Stimulated activated CD8-positive, alpha-beta memory T cell treated with anti-CD3 and anti-CD28 coated beads, Interleukin-2, amount 100 ng/mL, for 1 hour (primary cell): ENCODE results near the gene AFMID.
"Not testable (repeated sequence)": the region's sequence is repeated elsewhere in the genome, so short reads cannot be mapped to it uniquely, and the experiment has no call there.

ENCODE experiments used
- DNase-seq, 2 donors: peaks; one replicate each; pipeline ENCODE4 v3.0.0-alpha.2; 2020; ENCODE audit warnings: low read depth in 2 of 2

Gene AFMID

DNA sequence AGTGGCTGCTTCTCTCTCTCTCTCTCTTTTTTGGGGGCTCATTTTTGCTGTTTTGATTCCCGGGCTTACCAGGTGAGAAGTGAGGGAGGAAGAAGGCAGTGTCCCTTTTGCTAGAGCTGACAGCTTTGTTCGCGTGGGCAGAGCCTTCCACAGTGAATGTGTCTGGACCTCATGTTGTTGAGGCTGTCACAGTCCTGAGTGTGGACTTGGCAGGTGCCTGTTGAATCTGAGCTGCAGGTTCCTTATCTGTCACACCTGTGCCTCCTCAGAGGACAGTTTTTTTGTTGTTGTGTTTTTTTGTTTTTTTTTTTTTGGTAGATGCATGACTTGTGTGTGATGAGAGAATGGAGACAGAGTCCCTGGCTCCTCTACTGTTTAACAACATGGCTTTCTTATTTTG lies 36.6 kb downstream of the AFMID start:
- DNase-seq: no peak

DNA sequence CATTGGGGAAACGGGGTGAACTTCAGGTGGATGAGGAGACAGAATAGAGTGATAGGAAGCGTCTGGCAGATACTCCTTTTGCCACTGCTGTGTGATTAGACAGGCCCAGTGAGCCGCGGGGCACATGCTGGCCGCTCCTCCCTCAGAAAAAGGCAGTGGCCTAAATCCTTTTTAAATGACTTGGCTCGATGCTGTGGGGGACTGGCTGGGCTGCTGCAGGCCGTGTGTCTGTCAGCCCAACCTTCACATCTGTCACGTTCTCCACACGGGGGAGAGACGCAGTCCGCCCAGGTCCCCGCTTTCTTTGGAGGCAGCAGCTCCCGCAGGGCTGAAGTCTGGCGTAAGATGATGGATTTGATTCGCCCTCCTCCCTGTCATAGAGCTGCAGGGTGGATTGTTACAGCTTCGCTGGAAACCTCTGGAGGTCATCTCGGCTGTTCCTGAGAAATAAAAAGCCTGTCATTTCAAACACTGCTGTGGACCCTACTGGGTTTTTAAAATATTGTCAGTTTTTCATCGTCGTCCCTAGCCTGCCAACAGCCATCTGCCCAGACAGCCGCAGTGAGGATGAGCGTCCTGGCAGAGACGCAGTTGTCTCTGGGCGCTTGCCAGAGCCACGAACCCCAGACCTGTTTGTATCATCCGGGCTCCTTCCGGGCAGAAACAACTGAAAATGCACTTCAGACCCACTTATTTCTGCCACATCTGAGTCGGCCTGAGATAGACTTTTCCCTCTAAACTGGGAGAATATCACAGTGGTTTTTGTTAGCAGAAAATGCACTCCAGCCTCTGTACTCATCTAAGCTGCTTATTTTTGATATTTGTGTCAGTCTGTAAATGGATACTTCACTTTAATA lies 37.3 kb downstream of the AFMID start:
- no peak for DNase-seq

DNA sequence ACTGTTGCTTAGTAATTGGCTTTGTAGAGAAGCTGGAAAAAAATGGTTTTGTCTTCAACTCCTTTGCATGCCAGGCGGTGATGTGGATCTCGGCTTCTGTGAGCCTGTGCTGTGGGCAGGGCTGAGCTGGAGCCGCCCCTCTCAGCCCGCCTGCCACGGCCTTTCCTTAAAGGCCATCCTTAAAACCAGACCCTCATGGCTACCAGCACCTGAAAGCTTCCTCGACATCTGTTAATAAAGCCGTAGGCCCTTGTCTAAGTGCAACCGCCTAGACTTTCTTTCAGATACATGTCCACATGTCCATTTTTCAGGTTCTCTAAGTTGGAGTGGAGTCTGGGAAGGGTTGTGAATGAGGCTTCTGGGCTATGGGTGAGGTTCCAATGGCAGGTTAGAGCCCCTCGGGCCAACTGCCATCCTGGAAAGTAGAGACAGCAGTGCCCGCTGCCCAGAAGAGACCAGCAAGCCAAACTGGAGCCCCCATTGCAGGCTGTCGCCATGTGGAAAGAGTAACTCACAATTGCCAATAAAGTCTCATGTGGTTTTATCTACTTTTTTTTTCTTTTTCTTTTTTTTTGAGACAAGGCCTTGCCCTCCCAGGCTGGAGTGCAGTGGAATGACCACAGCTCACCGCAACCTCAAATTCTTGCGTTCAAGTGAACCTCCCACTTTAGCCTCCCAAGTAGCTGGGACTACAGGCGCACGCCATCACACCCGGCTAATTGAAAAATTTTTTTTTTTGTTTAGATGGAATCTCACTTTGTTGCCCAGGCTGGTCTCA lies 38.1 kb downstream of the AFMID start:
- no peak for DNase-seq

DNA sequence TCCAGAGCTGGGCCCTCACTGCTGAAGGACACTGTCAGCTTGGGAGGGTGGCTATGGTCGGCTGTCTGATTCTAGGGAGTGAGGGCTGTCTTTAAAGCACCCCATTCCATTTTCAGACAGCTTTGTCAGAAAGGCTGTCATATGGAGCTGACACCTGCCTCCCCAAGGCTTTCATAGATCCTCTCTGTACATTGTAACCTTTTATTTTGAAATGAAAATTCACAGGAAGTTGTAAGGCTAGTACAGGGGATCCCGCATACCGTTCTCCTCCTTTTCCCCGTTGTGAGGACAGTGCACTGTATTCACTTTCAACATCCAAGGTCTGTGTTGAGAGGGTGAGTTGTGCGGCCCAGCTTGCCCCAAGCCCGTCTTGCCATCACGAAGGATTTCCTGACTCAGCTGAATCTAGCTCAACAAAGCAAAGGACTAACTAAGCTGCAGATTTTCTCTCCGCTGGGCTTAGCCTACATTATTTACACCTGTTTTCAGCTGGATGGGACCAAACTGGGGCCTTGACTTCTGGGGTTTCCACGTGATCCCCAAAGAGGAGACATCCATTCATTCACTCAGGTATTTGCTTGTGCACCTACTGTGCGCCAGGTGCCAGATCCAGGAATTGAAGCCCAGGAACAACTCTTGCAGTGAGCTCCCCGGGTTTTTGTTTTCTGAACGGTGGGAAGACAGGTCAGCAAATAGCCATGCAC lies 39.0 kb downstream of the AFMID start:
- no peak for DNase-seq

DNA sequence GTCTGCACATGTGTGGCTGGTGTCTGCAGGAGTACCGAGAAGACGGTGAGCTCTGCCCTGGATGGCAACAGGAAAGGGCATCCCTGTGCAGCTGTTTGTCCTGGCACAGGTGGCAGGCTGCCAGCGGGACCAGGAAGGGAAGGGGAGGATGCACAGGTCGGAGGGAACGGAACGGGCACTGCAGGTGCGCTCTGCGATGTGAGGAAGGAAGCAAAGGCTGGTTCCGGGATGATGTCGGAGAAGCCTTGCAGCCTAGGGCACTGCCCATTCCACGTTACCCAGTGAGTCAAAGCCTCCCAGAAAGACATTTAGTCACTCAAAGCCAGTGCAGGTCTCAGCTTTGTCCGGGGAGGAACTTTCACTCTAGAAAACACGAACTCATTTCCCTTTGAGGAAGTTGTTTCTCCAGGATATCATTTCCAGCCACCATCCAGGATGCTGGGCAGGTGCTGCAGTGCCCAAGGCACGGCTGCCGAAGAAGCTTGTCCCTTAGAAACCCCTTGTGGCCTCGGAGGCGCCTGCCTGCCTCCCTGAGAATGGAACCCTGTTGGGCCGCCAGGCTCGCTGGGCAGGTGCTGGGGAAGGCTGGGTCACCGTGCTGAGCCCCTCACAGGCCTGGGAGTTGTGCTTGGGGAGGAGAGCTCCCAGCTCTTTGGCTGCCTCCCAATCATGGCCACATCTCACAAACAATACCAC lies 39.7 kb downstream of the AFMID start:
- DNase-seq: no peak

DNA sequence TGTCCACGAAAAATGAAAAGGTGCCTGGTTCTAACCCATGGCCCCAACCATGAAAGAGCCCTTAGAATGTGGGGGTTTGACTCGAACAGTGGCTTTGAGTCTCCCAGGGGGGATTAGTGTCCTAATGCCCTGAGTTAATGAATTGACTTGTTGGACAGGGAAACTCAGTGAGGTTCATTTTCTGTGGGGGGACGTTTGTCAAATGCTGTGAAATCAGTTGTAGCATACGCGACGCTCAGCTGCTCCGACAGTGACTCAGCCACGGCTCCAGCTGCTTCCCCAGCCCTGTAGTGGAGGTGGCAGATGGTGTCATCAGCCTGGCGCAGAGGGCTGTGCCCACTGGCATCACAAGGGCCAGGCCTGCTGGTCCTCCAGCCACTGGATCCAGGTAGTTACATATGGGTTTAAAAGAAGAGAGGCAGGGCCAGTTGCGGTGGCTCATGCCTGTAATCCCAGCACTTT lies 40.3 kb downstream of the AFMID start:
- DNase-seq: no peak

DNA sequence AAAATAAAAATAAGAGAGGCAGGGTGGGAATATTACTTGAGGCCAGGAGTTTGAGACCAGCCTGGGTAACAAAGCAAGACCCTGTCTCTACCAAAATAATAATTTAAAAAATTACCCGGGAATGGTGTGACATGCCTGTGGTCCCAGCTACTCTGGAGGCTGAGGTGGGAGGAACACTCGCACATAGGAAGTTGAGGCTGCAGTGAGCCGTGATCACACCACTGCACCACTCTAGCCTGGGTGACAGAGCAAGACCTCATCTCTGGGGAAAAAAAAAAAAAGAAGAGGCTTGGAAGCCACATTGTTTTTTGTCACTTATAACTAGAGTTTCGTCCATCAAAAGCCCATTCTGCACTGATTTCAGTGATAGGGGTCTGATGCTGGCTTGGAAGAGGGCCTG lies 41.0 kb downstream of the AFMID start:
- DNase-seq: no peak

DNA sequence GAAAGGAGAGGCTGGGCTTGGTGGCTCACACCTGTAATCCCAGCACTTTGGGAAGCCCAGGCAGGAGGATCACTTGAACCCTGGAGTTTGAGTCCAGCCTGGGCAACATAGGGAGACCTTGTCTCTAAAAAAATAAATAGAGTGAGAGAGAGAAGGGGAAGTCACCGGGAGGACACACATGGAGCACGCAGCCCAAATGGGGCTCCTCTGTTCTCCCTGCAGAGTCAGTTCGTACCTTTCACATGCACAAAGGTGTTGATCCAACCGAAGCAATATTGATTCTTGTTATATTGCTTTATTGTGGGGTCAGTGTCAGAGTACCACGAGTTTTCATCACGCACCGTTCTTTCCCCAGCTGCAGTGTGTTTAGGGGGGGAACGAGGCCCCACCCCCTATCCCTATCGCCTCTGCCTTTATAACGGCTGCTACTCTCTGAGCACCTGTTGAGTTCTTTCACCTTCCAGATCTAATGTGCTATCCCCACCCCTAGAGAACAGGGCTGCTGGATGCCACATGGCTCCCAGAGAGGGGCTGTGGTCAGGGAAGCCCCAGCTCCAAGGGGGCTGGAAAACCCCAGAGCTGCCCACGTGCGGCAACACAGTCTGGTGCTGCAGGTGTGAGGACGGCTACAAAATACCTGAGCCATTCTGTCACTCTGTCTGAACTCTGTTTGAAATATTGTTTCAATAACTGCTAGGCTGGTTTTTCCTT lies 43.2 kb downstream of the AFMID start:
- no peak for DNase-seq

DNA sequence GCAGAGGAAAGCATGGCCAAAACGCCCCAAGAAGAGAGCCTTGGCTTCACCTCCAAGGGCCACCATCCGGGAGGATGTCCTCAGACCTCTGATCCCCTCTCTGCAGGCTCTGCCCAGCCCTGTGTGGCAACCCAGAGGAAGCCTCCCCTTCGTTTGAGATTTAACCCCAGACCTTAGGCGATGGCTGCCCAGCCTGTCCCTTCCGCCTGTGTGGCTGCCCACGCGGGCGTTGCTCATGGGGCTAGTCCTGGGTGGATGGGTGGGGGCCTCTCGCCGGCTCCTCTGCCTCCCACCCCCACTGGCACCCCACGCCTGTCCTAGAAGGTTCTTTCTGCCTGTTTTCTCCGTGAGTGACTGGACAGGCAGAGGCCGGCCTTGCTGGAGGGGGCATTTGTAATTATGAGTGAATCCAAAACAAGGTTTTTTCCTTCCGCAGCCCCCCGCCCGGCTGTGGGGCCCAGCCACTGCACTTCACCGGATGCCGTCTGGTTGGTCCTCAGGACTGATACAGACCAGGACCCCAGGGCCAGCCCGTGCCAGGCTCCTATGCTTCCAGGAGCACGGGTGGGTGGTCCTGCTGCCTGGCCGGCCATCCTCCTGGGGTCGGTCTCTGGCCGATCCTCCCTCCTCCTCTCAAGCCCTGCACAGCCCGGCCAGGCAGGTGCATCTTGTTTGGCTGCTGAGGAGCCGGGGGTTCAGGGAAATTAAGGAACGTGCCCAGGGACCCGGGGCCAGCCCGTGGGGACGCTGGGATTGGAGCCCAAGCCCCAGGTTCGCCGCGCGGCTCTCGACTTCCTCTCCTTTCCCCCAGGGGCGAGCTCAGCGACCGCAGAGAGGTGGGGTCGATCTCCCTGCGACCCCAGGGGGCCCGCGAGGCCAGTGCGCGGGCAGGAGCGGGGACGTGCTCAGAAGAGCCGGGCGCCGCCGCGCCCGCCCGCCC lies 44.1 kb downstream of the AFMID start, which contains the start of gene TMEM235:
Gene TMEM235 (plus strand): TSS at position 636 of the 940 bp plus-strand sequence. CDS start 393 bp downstream, outside the sequence.
- DNase-seq: no peak

DNA sequence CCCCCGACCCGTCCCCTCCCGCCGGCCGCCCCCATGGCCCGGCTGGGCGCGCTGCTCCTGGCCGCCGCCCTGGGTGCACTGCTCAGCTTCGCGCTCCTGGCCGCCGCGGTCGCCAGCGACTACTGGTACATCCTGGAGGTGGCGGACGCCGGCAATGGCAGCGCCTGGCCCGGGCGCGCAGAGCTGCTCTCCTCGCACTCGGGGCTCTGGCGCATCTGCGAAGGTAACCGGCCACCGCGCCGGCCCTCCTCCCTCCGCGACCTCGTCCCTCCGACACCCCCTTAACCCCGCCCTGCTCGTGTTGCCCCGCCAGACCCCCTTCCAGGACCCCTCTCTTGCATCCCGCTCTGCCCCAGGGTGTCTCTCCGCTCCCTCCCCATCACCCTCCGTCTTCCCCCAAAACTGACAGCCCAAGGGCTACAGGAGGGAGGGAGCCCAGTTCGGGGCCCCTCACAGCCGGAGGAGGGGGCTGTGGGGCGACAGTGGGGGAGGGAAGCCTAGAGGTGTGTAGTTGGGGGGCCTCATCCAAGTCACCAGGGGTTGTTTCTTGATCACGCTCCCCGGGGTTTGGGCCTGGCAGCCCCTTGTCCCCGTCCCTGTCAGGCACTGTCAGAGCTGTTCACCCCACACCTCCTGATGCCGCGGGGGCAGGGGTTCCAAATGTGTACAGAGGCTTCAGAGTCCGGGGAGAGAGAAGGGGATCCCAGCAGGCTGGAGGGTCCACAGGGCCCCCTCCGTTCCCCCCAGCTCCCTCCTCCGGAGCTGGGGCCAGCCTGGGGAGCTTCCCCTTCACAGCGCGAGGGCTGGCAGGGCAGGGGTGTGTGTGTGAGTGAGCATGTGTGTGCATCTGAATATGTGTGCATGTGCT lies 45.1 kb downstream of the AFMID start:
- no peak for DNase-seq

DNA sequence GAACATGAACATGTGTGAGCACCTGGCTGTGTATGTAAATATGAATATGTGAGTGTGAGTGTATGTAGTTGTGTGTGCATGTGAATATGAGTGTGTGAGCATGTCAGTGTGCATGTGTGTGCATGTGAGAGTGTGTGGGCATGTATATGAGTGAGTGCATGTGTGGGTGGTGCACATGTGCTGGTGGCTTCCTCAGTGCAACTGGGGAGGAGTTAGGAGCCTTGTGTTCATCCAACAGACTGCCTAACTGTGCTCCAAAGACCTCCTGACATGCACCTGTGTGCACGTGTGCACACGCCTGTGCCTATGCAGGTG lies 45.7 kb downstream of the AFMID start:
- DNase-seq: no peak

DNA sequence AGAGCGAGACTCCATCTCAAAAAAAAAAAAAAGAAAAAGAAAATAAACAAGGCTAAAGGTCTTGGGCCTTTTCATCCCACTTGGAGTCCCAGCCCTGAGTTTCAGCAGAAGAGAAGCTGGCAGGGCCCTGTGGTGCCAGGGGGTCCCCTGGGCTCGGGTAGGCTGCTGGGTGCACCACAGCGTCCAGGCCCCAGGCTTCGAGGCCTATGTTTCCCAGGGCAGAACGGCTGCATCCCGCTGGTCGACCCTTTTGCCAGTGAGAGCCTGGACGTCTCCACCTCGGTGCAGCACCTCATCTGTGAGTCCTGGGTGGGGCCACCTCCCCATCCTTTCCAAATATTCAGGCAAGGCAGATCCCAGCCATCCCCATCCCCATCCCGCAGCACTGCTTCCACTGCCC lies 46.5 kb downstream of the AFMID start:
- no peak for DNase-seq

DNA sequence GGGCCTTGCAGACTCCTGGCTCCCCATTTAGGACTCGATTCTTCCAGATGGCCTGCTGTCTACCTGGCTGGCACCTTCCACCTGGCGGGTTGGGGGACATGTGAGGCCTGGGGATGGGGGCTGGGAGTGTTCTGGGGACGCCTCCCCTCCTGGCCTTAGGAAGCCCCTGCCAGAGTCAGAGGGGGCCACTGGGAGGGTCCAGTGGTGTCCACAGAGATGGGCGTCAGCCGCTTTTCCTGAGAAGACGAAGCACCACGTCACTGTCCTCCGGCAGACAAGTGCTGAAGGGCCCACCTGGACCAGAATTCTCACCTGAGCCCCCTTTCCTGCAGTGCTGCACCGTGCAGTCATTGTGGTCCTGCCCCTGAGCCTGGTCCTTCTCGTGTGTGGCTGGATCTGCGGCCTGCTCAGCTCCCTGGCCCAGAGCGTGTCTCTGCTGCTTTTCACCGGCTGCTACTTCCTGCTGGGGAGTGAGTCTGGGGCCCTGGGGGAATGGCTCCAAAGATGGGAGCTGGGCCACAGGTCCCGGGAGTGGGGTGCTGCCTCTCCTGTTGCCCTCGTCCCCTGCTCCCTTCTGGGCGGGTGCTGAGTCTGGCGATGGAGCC lies 47.2 kb downstream of the AFMID start:
- DNase-seq: no peak

DNA sequence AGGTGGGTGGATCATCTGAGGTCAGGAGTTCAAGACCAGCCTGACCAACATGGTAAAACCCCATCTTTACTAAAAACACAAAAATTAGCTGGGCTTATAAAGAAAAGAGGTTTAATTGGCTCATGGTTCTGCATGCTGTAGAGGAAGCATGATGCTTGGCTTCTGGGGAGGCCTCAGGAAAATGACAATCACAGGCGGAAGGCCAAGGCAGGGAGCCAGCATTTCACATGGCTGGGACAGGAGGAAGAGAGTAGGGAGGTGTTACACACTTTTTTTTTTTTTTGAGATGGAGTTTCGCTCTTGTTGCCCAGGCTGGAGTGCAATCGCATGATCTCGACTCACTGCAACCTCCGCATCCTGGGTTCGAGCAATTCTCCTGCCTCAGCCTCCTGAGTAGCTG lies 47.9 kb downstream of the AFMID start:
- DNase-seq: not testable (repeated sequence)

DNA sequence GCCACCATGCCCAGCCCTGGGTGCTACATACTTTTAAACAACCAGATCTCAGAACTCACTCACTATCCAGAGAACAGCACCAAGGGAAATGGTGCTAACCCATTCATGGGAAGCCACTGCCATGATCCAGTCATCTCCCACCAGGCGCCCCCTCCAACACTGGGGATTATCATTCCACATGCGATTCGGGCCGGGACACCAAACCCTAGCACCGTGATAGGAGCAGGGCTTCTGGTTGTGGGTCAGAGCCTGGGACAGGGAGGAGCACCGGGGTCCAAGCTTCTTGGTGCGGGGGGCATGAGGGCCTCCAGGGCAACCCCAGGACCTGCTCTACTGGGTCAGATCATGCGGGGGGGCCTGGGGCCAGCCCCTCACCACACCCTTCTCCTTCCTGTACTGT lies 48.7 kb downstream of the AFMID start:
- no peak for DNase-seq

DNA sequence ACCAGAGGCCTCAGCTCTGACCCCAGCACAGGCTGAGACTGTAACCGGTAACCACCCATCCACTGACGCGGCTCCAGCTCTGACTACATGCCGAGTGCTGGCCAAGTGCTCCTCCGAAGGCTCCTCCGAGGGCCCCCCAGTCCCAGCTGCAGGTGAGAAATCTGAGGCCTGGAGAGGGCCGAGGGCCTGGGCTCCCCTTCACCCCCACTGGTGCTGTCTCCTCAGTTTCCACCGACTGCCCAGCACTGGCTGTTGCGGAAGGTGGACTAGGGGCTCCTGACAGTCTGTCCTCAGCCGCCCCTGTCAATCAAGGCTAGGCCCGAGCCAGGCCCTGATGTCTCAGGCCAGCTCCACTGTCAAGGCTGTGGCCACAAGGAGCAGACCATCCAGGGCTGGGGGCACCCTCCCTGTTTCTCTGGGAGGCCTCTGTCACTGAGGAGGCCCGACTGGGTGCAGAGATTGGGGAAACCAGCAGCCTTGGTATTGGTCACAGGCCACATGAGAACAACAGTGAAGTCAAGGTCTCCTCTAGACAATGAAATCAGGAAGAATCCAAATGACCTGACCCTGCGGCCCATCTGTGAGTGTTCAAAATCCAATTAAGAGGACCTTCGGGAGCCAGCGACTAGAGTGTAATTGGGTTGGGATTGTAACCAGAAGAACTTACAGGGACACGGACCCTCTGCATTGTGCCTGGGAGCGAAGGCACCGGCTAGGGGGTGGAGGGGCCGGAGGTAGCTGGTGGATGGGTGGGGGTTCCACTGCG lies 49.4 kb downstream of the AFMID start:
- no peak for DNase-seq

DNA sequence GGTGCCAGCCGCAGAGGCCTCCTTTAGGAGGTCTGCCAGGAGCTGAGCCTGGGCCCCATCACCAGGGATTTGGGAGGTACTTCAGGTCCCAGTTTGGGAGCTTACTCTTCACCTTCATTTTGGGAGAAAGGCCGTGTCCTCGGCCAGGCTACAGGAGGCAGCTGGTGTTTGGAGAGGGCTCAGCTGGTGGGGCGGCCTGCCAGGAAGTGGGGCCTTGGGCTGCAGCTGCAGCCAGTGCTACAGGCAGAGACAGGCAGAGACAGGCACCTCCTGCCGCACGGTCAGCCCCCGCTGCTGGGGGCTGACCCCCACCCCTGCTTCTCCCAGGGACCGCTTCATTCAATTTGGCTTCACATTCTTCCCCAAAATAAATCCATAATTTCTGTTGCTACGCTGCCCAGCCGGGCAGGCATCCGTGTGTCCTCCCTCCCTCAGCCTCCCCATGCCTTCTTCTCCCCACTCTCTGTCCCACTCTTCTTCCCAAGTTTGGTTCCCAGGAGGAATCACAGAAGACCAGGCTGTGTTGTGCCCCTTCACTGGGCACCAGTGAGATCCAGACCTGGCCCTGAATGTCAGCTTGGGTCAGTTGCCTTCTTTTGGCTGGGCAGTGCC lies 50.3 kb downstream of the AFMID start:
- DNase-seq: no peak
